ENCODE measurements around the gene ZBED3. TPM values are rescaled to one million over a fixed set of nuclear protein-coding genes. Genes with fewer than 3 reads are reported as not detected.

ZBED3 gene, protein sequence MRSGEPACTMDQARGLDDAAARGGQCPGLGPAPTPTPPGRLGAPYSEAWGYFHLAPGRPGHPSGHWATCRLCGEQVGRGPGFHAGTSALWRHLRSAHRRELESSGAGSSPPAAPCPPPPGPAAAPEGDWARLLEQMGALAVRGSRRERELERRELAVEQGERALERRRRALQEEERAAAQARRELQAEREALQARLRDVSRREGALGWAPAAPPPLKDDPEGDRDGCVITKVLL
- 0.90 and 1.3 TPM in 2 replicates for total RNA-seq

DNA sequence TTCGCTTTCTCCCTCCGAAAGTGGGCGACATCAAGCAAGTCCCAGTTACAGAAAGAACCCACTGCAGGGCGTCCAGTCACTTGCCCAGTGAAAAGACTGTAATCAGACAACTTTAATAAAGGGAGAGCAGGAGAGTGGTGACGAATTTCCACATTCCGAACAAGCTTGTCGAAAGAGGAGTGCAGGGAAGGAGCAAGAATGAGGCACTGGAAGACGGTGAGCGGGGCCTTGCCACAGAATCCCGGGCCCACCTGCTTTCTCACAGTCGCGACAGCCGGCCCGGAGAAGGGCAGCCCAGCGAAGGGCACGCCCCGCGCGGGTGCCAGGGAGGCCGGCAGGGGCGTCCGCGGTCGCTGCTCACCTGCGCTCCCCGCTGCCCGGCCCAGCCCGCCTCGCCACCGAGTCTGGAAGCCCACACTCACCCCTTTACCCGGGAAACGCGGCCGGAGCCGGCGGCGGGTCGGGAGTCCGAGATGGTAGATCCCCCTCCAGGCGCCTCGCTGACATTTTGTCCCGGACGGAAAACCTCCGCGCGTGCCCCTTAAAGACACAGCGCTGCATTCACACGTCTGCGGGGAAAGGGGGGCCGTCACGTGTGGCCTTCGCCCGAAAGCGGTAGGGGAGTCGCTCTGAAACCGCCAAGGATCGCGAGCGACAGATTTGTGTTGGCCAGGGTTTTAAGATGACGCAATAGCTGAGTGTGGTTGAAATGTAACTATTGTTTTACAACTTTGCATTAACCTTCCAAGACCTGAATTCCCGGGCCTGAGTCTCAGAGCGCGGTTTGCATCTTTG lies at the start of gene ZBED3:
TSS of gene ZBED3 (minus strand) at position 597 of the 795 bp plus-strand sequence. CDS start 9,407 bp downstream, outside the sequence.

GRCh38 chr5:77030097-77031071 lies 56.7 kb downstream of the ZBED3 start, which contains the start of gene AGGF1:
TSS of gene AGGF1 (plus strand) at chr5:77030404. CDS start at chr5:77030767, 363 bp downstream.

Other genes with a start within 250 kb of the ZBED3 start
- not detected in 2 replicates for gene S100Z, start 237.3 kb downstream of the ZBED3 start, total RNA-seq
- under 0.01 and 3.1 TPM in 2 replicates for gene CRHBP, start 134.2 kb downstream of the ZBED3 start, total RNA-seq
- gene AGGF1, start 56.9 kb downstream of the ZBED3 start, total RNA-seq, result 19.3 and 26.9 TPM in 2 replicates
- gene PDE8B, start 123.4 kb upstream of the ZBED3 start, total RNA-seq, result not detected in 2 replicates